Uterus (tissue), 4 donors: Measurements from ENCODE around the gene BRCA2. TPM values are rescaled to one million over a fixed set of nuclear protein-coding genes. Genes with fewer than 3 reads are reported as not detected.

Experiments used
- DNase-seq, 2 donors: peaks; one replicate each; pipeline ENCODE4 v3.0.0-alpha.2; 2019 to 2020
- H3K27ac ChIP-seq, 2 donors: fragments of 200-600 bp; sonication (generic); 1 replicate in 1 of 2; 2 replicates in 1 of 2; pipeline ENCODE4 v1.5.1; 2016 to 2018
- H3K27me3 ChIP-seq, 2 donors: fragments of 200-600 bp; sonication (generic); one replicate each; pipeline ENCODE4 v1.5.1; 2018 to 2019; ENCODE audit warnings: control low read depth in 1 of 2
- H3K36me3 ChIP-seq, 2 donors: fragments of 200-600 bp; sonication (generic); one replicate each; pipeline ENCODE4 v1.5.1; 2019; ENCODE audit warnings: control low read depth in 1 of 2
- H3K4me1 ChIP-seq, 2 donors: fragments of 200-600 bp; sonication (generic); one replicate each; pipeline ENCODE4 v1.5.1; 2018 to 2019; ENCODE audit warnings: control low read depth in 1 of 2
- H3K4me3 ChIP-seq, 2 donors: fragments of 200-600 bp; sonication (generic); 1 replicate in 1 of 2; 2 replicates in 1 of 2; pipeline ENCODE4 v1.5.1; 2018 to 2019; ENCODE audit warnings: mild to moderate bottlenecking in 1 of 2
- H3K9me3 ChIP-seq, 2 donors: fragments of 200-600 bp; sonication (generic); one replicate each; pipeline ENCODE4 v1.5.1; 2019; ENCODE audit warnings: control low read depth in 1 of 2
- CTCF ChIP-seq, 4 experiments: fragments of 200-600 bp in 2 of 4; fragments of 450-650 bp in 2 of 4; sonication (generic) in 2 of 4; IDR thresholded peaks; one replicate each; pipeline ENCODE4 v1.5.1; 2016 to 2019; ENCODE audit warnings: antibody characterized with exemption in 4 of 4, mild to moderate bottlenecking in 2 of 4, moderate library complexity in 1 of 4
- POLR2A ChIP-seq, 2 donors: fragments of 450-650 bp; IDR thresholded peaks; one replicate each; pipeline ENCODE4 v1.6.1; 2016; ENCODE audit warnings: antibody characterized with exemption in 2 of 2, mild to moderate bottlenecking in 1 of 2, moderate library complexity in 1 of 2
- intact Hi-C: fragments of 100-400 bp; cut with DNase I; formaldehyde crosslinking; loops from one replicate; pipeline ENCODE4 v1.15.1; 2023; ENCODE audit warnings: low total_unique reads
- total RNA-seq, 4 donors: library from RNA; depleted of rRNA in 3 of 4; stranded (reverse); fragments of >200 nt in 3 of 4; gene quantifications; one replicate each; pipeline versions ENCODE4 v1.1.0 to v1.2.4, GENCODE V29; 2014 to 2023
- donor health status: DM: yes; HTN: yes; CAD: no.

BRCA2 gene
- total RNA-seq, 4 donors from 2014 or later: 0.26 to 11.5 (median 0.89) TPM

- DNase-seq: no peak
- intact Hi-C loops: no loop called here
- no peaks in the 10 kb centered on the region for H3K27me3 ChIP-seq
- no peak overlapping the region for H3K4me3 ChIP-seq
- no peaks in the 10 kb centered on the region for H3K4me1 ChIP-seq
- no peaks in the 10 kb centered on the region for H3K36me3 ChIP-seq
- no peak overlapping the region for H3K27ac ChIP-seq
- TF ChIP-seq CTCF (IDR thresholded peaks at IDR 0.05) (no peak), POLR2A (IDR thresholded peaks at IDR 0.05) (no peak)
- H3K9me3 ChIP-seq: no peaks in the 10 kb centered on the region
These were observed 130.2 kb downstream of the BRCA2 start for GRCh38 chr13:32445461-32445860.

GRCh38 chr13:32446220-32446619, 130.9 kb downstream of the BRCA2 start:
- Histone ChIP-seq H3K36me3 (no peaks in the 10 kb centered on the region), H3K27me3 (no peaks in the 10 kb centered on the region), H3K27ac (no peak overlapping the region), H3K4me1 (no peaks in the 10 kb centered on the region), H3K4me3 (no peak overlapping the region), H3K9me3 (no peaks in the 10 kb centered on the region)
- TF ChIP-seq CTCF (IDR thresholded peaks at IDR 0.05) (no peak), POLR2A (IDR thresholded peaks at IDR 0.05) (no peak)
- intact Hi-C loops: no loop called here
- no peak for DNase-seq

GRCh38 chr13:32446773-32447465, 131.6 kb downstream of the BRCA2 start:
- Histone ChIP-seq H3K27me3 (no peaks in the 10 kb centered on the region), H3K4me3 (no peak overlapping the region), H3K36me3 (no peaks in the 10 kb centered on the region), H3K27ac (no peak overlapping the region), H3K4me1 (no peaks in the 10 kb centered on the region), H3K9me3 (no peaks in the 10 kb centered on the region)
- DNase-seq: no peak
- TF ChIP-seq POLR2A (IDR thresholded peaks at IDR 0.05) (no peak), CTCF (IDR thresholded peaks at IDR 0.05) (no peak)
- intact Hi-C loops: no loop called here

- no peak overlapping the region for H3K27ac ChIP-seq
- no peak overlapping the region for H3K4me3 ChIP-seq
- DNase-seq: no peak
- H3K27me3 ChIP-seq: no peaks in the 10 kb centered on the region
- intact Hi-C loops: no loop called here
- no peaks in the 10 kb centered on the region for H3K36me3 ChIP-seq
- H3K4me1 ChIP-seq: no peaks in the 10 kb centered on the region
- H3K9me3 ChIP-seq: no peaks in the 10 kb centered on the region
- no peak for TF ChIP-seq POLR2A (IDR thresholded peaks at IDR 0.05)
- no peak for TF ChIP-seq CTCF (IDR thresholded peaks at IDR 0.05)
These were observed 132.8 kb downstream of the BRCA2 start for GRCh38 chr13:32447894-32448623.

- intact Hi-C loops: no loop called here
- TF ChIP-seq POLR2A (IDR thresholded peaks at IDR 0.05) (no peak), CTCF (IDR thresholded peaks at IDR 0.05) (no peak)
- Histone ChIP-seq H3K4me3 (no peak overlapping the region), H3K4me1 (no peaks in the 10 kb centered on the region), H3K36me3 (no peaks in the 10 kb centered on the region), H3K9me3 (no peaks in the 10 kb centered on the region), H3K27ac (no peak overlapping the region), H3K27me3 (no peaks in the 10 kb centered on the region)
- no peak for DNase-seq
These were observed 133.7 kb downstream of the BRCA2 start for GRCh38 chr13:32448972-32449371.
